Testis (tissue), 2 donors: ENCODE measurements around the gene SERPINB7.

Experiments
- POLR2A ChIP-seq: fragments of 450-650 bp; IDR thresholded peaks from one replicate; pipeline ENCODE4 v1.6.1; 2017; ENCODE audit warnings: antibody characterized with exemption, mild to moderate bottlenecking, moderate library complexity
- TF ChIP-seq, protein P1 (sequence below), 3 experiments: fragments of 450-650 bp in 2 of 3; fragments of 200-600 bp in 1 of 3; sonication (generic) in 1 of 3; IDR thresholded peaks; one replicate each; pipeline ENCODE4 v1.5.1; 2016 to 2019; ENCODE audit warnings: antibody characterized with exemption in 3 of 3, mild to moderate bottlenecking in 2 of 3, moderate library complexity in 1 of 3

DNA sequence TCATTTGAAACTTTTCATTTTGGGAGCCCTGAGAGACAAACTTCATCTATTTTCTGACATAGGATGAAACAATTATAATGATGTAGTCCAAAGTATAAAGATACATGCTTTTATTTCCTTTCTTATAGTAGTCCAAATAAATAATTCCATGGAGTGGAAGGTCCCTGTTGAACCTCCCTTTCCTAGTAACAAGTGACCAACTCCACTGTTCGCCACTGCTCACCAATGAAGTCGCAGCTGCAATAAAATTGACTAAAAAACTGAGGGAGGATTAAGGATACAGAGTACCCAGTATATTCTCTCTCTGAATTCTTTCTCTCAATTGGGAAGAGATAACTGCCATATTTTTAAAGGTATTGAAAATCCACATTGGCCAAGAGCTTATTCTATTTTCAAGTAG is 14.1 kb downstream of the SERPINB7 start:
- TF ChIP-seq, protein P1, sequence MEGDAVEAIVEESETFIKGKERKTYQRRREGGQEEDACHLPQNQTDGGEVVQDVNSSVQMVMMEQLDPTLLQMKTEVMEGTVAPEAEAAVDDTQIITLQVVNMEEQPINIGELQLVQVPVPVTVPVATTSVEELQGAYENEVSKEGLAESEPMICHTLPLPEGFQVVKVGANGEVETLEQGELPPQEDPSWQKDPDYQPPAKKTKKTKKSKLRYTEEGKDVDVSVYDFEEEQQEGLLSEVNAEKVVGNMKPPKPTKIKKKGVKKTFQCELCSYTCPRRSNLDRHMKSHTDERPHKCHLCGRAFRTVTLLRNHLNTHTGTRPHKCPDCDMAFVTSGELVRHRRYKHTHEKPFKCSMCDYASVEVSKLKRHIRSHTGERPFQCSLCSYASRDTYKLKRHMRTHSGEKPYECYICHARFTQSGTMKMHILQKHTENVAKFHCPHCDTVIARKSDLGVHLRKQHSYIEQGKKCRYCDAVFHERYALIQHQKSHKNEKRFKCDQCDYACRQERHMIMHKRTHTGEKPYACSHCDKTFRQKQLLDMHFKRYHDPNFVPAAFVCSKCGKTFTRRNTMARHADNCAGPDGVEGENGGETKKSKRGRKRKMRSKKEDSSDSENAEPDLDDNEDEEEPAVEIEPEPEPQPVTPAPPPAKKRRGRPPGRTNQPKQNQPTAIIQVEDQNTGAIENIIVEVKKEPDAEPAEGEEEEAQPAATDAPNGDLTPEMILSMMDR (IDR thresholded peaks at IDR 0.05), result no peak
- TF ChIP-seq POLR2A, result no peak
